ENCODE results near the gene GAS7. TPM values are rescaled to one million over a fixed set of nuclear protein-coding genes. Genes with fewer than 3 reads are reported as not detected.

GAS7 gene
- total and polyA plus RNA-seq, 2 experiments from 2014 or later = 1.9 to 10.7 TPM

- H3K4me3 ChIP-seq = no peak overlapping the region
- Mint-ChIP-seq H3K4me1 (peaks cover 43% of the 10 kb centered on the region), H3K9me3 (no peaks in the 10 kb centered on the region; the same call in 2 of the 3 replicates), H3K27ac (no peak overlapping the region), H3K4me3 (no peak overlapping the region), H3K27me3 (ENCODE audit: insufficient read depth, low read depth, poor library complexity) (peaks cover 12% of the 10 kb centered on the region), H3K36me3 (ENCODE audit: low read depth) (no peaks in the 10 kb centered on the region)
- H3K4me2 ChIP-seq = no peak overlapping the region
- DNase-seq (ENCODE audit: low spot score) = no peak
- no peaks in the 10 kb centered on the region for H4K20me1 ChIP-seq (replicated peaks; ENCODE audit: insufficient read depth)
- peaks cover 27% of the 10 kb centered on the region for H3K4me1 ChIP-seq (ENCODE audit: insufficient read depth)
- no peaks in the 10 kb centered on the region for H3K27me3 ChIP-seq (ENCODE audit: insufficient read depth)
- ATAC-seq = no peak
- H2AFZ ChIP-seq = no peak overlapping the region
- no peaks in the 10 kb centered on the region for H3K79me2 ChIP-seq (replicated peaks; ENCODE audit: insufficient read depth)
- 0 out of 2 replicates have a peak, but pooled peaks cover 4% of the 10 kb centered on the region for H3K9me2 ChIP-seq (ENCODE audit: insufficient read depth)
- TF ChIP-seq NANOG (IDR thresholded peaks at IDR 0.05; ENCODE audit: borderline replicate concordance) (no peak), ZNF462 (CRISPR knock-in tag; IDR thresholded peaks at IDR 0.05) (no peak), POLR2AphosphoS5 (IDR thresholded peaks at IDR 0.05; ENCODE audit: low read depth) (no peak), REST (IDR thresholded peaks at IDR 0.05; ENCODE audit: unreplicated experiment) (no peak), ZNF331 (CRISPR knock-in tag; IDR thresholded peaks at IDR 0.05; ENCODE audit: low read depth) (no peak), STAT1 (IDR thresholded peaks at IDR 0.05; ENCODE audit: unreplicated experiment) (no peak), EZH2 (IDR thresholded peaks at IDR 0.05; ENCODE audit: low read depth, unreplicated experiment) (no peak), ZNF114 (CRISPR knock-in tag; IDR thresholded peaks at IDR 0.05) (no peak), JUNB (IDR thresholded peaks at IDR 0.05; ENCODE audit: unreplicated experiment) (no peak), CTCF (conservative IDR thresholded peaks at IDR 0.05; ENCODE audit: low read depth in 2 of 2) (no peak), EZH2phosphoT487 (IDR thresholded peaks at IDR 0.05; ENCODE audit: unreplicated experiment) (no peak), CREB1 (CRISPR knock-in tag; IDR thresholded peaks at IDR 0.05; ENCODE audit: low read depth) (no peak), ETS1 (IDR thresholded peaks at IDR 0.05) (no peak)
- no peaks in the 10 kb centered on the region for H3F3A ChIP-seq (replicated peaks; ENCODE audit: low read depth)
- peak overlapping the region; percentile 87; the same call in 1 of the 2 replicates for H3K27ac ChIP-seq (ENCODE audit: low read depth)
- H3K36me3 ChIP-seq (ENCODE audit: insufficient read depth) = no peaks in the 10 kb centered on the region
Observed at GRCh38 chr17:10116753-10117420, 81.5 kb downstream of the GAS7 start.
